Activated T-helper 1 cell treated with anti-CD3 and anti-CD28 coated beads, Interleukin-12 subunit alpha, Interleukin-12 subunit beta, Interleukin-2, Interleukin-4 antibody, amounts not matched to agents 30 ng/mL and 10 ng/mL and 1 ng/mL, durations not matched to agents 14 hours and 24 hours and 36 hours (primary cell): ENCODE results near the gene BEND3. TPM values are rescaled to one million over a fixed set of nuclear protein-coding genes. Genes with fewer than 3 reads are reported as not detected.

Source experiments
- DNase-seq: peaks from one replicate; pipeline ENCODE4 v3.0.0; 2021; ENCODE audit warnings: low spot score
- H3K27ac Mint-ChIP-seq: one replicate; pipeline ENCODE4 v1.8.0; 2021; ENCODE audit warnings: mild to moderate bottlenecking, mixed read lengths
- H3K27me3 Mint-ChIP-seq: one replicate; pipeline ENCODE4 v1.8.0; 2022; ENCODE audit warnings: mild to moderate bottlenecking, moderate library complexity, mixed read lengths; ENCODE audit not compliant: insufficient read depth
- H3K36me3 Mint-ChIP-seq: one replicate; pipeline ENCODE4 v1.8.0; 2021; ENCODE audit warnings: low read depth, mixed read lengths
- H3K4me1 Mint-ChIP-seq: one replicate; pipeline ENCODE4 v1.8.0; 2021; ENCODE audit warnings: low read depth, mixed read lengths
- H3K4me3 Mint-ChIP-seq: one replicate; pipeline ENCODE4 v1.8.0; 2021; ENCODE audit warnings: mild to moderate bottlenecking, moderate library complexity, mixed read lengths
- H3K9me3 Mint-ChIP-seq: one replicate; pipeline ENCODE4 v1.8.0; 2021; ENCODE audit warnings: mixed read lengths
- intact Hi-C: fragments of 100-400 bp; cut with micrococcal nuclease; formaldehyde crosslinking; loops from one replicate; pipeline ENCODE4 v1.15.1; 2024
- total RNA-seq: library from RNA; stranded (reverse); gene quantifications from 2 replicates; pipeline ENCODE4 v1.2.3, GENCODE V29; 2022

BEND3 gene
- total RNA-seq, 1 donor from 2014 or later = 12.8 TPM

GRCh38 chr6:107116931-107117330 is 1.6 kb upstream of the BEND3 start:
- Mint-ChIP-seq H3K27ac (no peak overlapping the region), H3K4me3 (no peak overlapping the region), H3K4me1 (peaks cover 22% of the 10 kb centered on the region), H3K9me3 (no peaks in the 10 kb centered on the region), H3K27me3 (peaks cover 18% of the 10 kb centered on the region), H3K36me3 (no peaks in the 10 kb centered on the region)
- intact Hi-C loops = loop anchor here (1.0 to 10.0 kb wide), 3 partner anchors 342 to 840 kb away; partner anchors contain the start of genes PDSS2 and SEC63
- no peak for DNase-seq

DNA sequence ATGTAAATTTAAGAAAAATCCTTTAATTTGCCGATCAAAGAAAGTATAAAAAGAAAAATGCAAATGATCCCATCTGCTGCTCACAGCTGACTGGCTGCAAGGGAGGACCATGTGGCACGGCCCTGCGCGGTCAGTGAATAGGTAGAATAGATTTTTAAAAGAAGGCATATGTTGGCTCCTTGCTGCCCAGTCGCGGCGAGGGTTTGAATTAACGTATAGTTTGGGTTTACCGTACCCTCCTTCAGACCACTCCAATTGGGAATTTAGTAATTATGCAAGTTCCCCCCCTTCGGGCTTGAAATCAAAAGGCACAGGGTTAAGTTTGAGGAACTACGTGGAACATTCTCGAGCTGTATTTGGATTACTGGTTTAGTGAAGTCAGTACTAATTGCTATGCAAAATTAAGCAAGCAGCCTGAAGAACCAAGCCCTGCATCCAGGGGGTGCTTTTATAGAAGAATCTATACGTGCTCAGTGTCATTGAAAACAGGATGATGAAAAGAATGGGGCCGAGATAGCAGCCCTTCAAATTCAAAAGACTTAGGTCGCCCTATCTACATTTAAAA is 1.1 kb upstream of the BEND3 start:
- intact Hi-C loops = loop anchor here (1.0 to 10.0 kb wide), 3 partner anchors 343 to 841 kb away; partner anchors contain the start of genes PDSS2 and SEC63
- Mint-ChIP-seq H3K36me3 (no peaks in the 10 kb centered on the region), H3K27ac (peak overlapping the region; percentile 80), H3K4me3 (peak overlapping the region; percentile 84), H3K27me3 (peaks cover 18% of the 10 kb centered on the region), H3K9me3 (no peaks in the 10 kb centered on the region), H3K4me1 (peaks cover 22% of the 10 kb centered on the region)
- no peak for DNase-seq

DNA sequence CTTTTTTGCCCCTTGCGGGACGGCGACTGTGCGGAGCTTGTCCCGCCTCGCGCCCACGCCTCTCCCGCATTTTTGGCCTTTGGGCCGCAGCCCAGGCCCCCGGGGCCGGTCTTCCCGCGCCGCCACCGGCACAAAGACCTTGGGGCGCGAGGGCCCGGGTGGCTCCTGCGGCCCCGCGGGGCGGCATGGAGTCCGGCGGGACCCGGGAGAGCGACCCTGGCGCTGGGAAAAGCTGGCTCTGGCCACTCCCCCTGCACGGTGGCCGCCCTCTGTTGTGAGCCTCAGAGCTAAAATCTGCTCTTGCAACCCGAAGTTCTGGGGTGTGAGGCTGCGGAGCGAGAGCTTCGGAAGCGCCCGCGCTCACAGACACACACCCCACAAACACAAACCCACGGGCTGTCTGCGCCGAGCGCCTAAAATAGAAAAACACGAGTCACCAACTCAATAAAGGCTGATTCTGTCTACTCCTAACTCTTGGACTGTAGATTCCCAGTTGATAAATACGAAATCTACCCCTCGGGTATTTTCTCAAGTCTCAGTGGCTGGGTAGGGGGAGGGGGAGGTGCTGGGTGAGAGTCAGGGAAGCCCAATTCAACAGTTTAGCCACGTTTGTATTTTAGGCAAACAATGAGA is 496 bp upstream of the BEND3 start:
- Mint-ChIP-seq H3K4me3 (peak overlapping the region; percentile 84), H3K27ac (peak overlapping the region; percentile 80), H3K4me1 (peaks cover 22% of the 10 kb centered on the region), H3K36me3 (no peaks in the 10 kb centered on the region), H3K9me3 (no peaks in the 10 kb centered on the region), H3K27me3 (peaks cover 18% of the 10 kb centered on the region)
- intact Hi-C loops = loop anchor here (1.0 to 10.0 kb wide), 4 partner anchors 51 to 841 kb away; partner anchors contain the start of genes PDSS2 and SEC63
- peak; percentile 18 for DNase-seq

GRCh38 chr6:107114213-107114925 is 946 bp downstream of the BEND3 start:
- Mint-ChIP-seq H3K4me3 (peak overlapping the region; percentile 82), H3K36me3 (peaks cover 1% of the 10 kb centered on the region), H3K27ac (peak overlapping the region; percentile 77), H3K9me3 (no peaks in the 10 kb centered on the region), H3K4me1 (peaks cover 26% of the 10 kb centered on the region), H3K27me3 (peaks cover 18% of the 10 kb centered on the region)
- DNase-seq = peak; percentile 70
- intact Hi-C loops = loop anchor here (1.0 to 10.0 kb wide), 5 partner anchors 50 to 590 kb away; partner anchors contain the start of genes MTRES1, QRSL1 and RTN4IP1

- DNase-seq = no peak
- Mint-ChIP-seq H3K27ac (no peak overlapping the region), H3K27me3 (no peaks in the 10 kb centered on the region), H3K4me3 (no peak overlapping the region), H3K9me3 (no peaks in the 10 kb centered on the region), H3K36me3 (peaks cover 1% of the 10 kb centered on the region), H3K4me1 (peaks cover 13% of the 10 kb centered on the region)
- intact Hi-C loops = loop anchor here (10.0 kb wide), 1 partner anchor 585 kb away; no protein-coding TSS in a partner anchor
Observed at GRCh38 chr6:107110200-107110599, 5.1 kb downstream of the BEND3 start.

- Mint-ChIP-seq H3K36me3 (peaks cover 1% of the 10 kb centered on the region), H3K27me3 (no peaks in the 10 kb centered on the region), H3K9me3 (no peaks in the 10 kb centered on the region), H3K4me1 (peaks cover 5% of the 10 kb centered on the region), H3K27ac (no peak overlapping the region), H3K4me3 (no peak overlapping the region)
- no peak for DNase-seq
- intact Hi-C loops = no loop called here
Observed at GRCh38 chr6:107108201-107108890, 7.0 kb downstream of the BEND3 start.

GRCh38 chr6:107107791-107108190 is 7.5 kb downstream of the BEND3 start:
- Mint-ChIP-seq H3K36me3 (peaks cover 1% of the 10 kb centered on the region), H3K27ac (no peak overlapping the region), H3K4me3 (no peak overlapping the region), H3K9me3 (no peaks in the 10 kb centered on the region), H3K27me3 (no peaks in the 10 kb centered on the region), H3K4me1 (peaks cover 4% of the 10 kb centered on the region)
- intact Hi-C loops = no loop called here
- no peak for DNase-seq

- intact Hi-C loops = no loop called here
- Mint-ChIP-seq H3K4me1 (peaks cover 4% of the 10 kb centered on the region), H3K9me3 (no peaks in the 10 kb centered on the region)
Observed at GRCh38 chr6:107106165-107106564, 9.2 kb downstream of the BEND3 start.

GRCh38 chr6:107105511-107106116 is 9.7 kb downstream of the BEND3 start:
- Mint-ChIP-seq H3K27ac (no peak overlapping the region), H3K27me3 (no peaks in the 10 kb centered on the region), H3K9me3 (no peaks in the 10 kb centered on the region), H3K4me3 (no peak overlapping the region), H3K4me1 (peaks cover 4% of the 10 kb centered on the region), H3K36me3 (peaks cover 1% of the 10 kb centered on the region)
- no peak for DNase-seq
- intact Hi-C loops = no loop called here

More at GRCh38 chr6:107106165-107106564, 9.2 kb downstream of the BEND3 start:
- H3K27ac Mint-ChIP-seq = no peak overlapping the region
- DNase-seq = no peak
- H3K4me3 Mint-ChIP-seq = no peak overlapping the region
- H3K27me3 Mint-ChIP-seq = no peaks in the 10 kb centered on the region
- H3K36me3 Mint-ChIP-seq = peaks cover 1% of the 10 kb centered on the region

GRCh38 chr6:107103082-107103481 is 12.2 kb downstream of the BEND3 start:
- intact Hi-C loops = no loop called here
- no peaks in the 10 kb centered on the region for H3K27me3 Mint-ChIP-seq
- peaks cover 9% of the 10 kb centered on the region for H3K4me1 Mint-ChIP-seq
- H3K9me3 Mint-ChIP-seq = no peaks in the 10 kb centered on the region
- no peak overlapping the region for H3K27ac Mint-ChIP-seq
- no peak for DNase-seq
- peaks cover 3% of the 10 kb centered on the region for H3K36me3 Mint-ChIP-seq
- H3K4me3 Mint-ChIP-seq = no peak overlapping the region

DNA sequence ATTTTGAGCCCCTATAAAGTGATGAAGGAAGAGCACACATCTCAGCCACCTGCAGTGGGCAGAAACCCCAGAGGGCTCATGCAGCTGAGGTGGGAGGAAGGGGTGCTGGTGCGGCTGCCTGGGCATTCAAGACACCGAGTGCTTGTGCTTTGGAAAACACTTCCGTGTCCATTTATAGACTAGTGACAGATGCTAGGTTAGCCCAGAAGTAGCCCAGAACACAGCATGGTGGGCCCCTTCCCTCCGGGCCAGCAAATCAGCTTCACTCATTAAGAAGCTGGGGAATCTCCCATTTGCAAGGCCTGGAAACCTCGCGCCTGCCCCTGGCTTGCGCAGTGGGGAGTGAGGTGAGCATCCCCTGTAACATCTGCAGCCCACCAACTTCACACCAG is 12.9 kb downstream of the BEND3 start:
- no peak overlapping the region for H3K27ac Mint-ChIP-seq
- H3K9me3 Mint-ChIP-seq = no peaks in the 10 kb centered on the region
- no peaks in the 10 kb centered on the region for H3K27me3 Mint-ChIP-seq
- no peak overlapping the region for H3K4me3 Mint-ChIP-seq
- DNase-seq = no peak
- peaks cover 3% of the 10 kb centered on the region for H3K36me3 Mint-ChIP-seq
- intact Hi-C loops = no loop called here
- H3K4me1 Mint-ChIP-seq = peaks cover 9% of the 10 kb centered on the region

GRCh38 chr6:107101686-107102413 is 13.5 kb downstream of the BEND3 start:
- Mint-ChIP-seq H3K4me3 (no peak overlapping the region), H3K36me3 (peaks cover 3% of the 10 kb centered on the region), H3K9me3 (no peaks in the 10 kb centered on the region), H3K27ac (no peak overlapping the region), H3K4me1 (peaks cover 9% of the 10 kb centered on the region), H3K27me3 (no peaks in the 10 kb centered on the region)
- DNase-seq = no peak
- intact Hi-C loops = no loop called here
